GM23338 (cell line): ENCODE results near the gene TRIM27. TPM values are rescaled to one million over a fixed set of nuclear protein-coding genes. Genes with fewer than 3 reads are reported as not detected.
"Not testable (repeated sequence)": the region's sequence is repeated elsewhere in the genome, so short reads cannot be mapped to it uniquely, and the experiment has no call there.

Experiments
- ATAC-seq: fragments of 200-7000 bp; cut with Tn5 transposase; 3 replicates; pipeline ENCODE4 v1.9.1; 2020
- DNase-seq: peaks from one replicate; pipeline ENCODE4 v3.0.0-alpha.2; 2015; ENCODE audit warnings: low spot score
- H2AFZ ChIP-seq: fragments of 200-600 bp; sonication (generic); 2 replicates; pipeline ENCODE4 v1.8.0; 2016; ENCODE audit warnings: antibody characterized with exemption, mild to moderate bottlenecking, moderate library complexity
- H3F3A ChIP-seq: fragments of 200-600 bp; sonication (generic); replicated peaks from 2 replicates; pipeline ENCODE4 v1.8.0; 2017; ENCODE audit warnings: antibody characterized with exemption, mixed run types, low read depth
- H3K27ac ChIP-seq: fragments of 200-600 bp; sonication (generic); 2 replicates; pipeline ENCODE4 v1.6.1; 2016; ENCODE audit warnings: low read depth
- H3K27me3 ChIP-seq: fragments of 200-600 bp; sonication (generic); 2 replicates; pipeline ENCODE4 v1.8.0; 2016; ENCODE audit warnings: mild to moderate bottlenecking, mixed run types, moderate library complexity; ENCODE audit not compliant: insufficient read depth
- H3K36me3 ChIP-seq: fragments of 200-600 bp; sonication (generic); 2 replicates; pipeline ENCODE4 v1.8.0; 2016; ENCODE audit warnings: mild to moderate bottlenecking; ENCODE audit not compliant: insufficient read depth
- H3K4me1 ChIP-seq: fragments of 200-600 bp; sonication (generic); 2 replicates; pipeline ENCODE4 v1.8.0; 2016; ENCODE audit warnings: mild to moderate bottlenecking, moderate library complexity; ENCODE audit not compliant: insufficient read depth
- H3K4me2 ChIP-seq: fragments of 200-600 bp; sonication (generic); 2 replicates; pipeline ENCODE4 v1.7.1; 2017; ENCODE audit warnings: mixed run types
- H3K4me3 ChIP-seq: fragments of 200-600 bp; sonication (generic); 2 replicates; pipeline ENCODE4 v1.6.1; 2016; ENCODE audit warnings: mixed run types
- H3K79me2 ChIP-seq: fragments of 200-600 bp; sonication (generic); replicated peaks from 2 replicates; pipeline ENCODE4 v1.8.0; 2017; ENCODE audit warnings: mild to moderate bottlenecking; ENCODE audit not compliant: insufficient read depth
- H3K9me2 ChIP-seq: fragments of 200-600 bp; sonication (generic); 2 replicates; pipeline ENCODE4 v1.8.0; 2017; ENCODE audit not compliant: insufficient read depth
- H4K20me1 ChIP-seq: fragments of 200-600 bp; sonication (generic); replicated peaks from 2 replicates; pipeline ENCODE4 v1.8.0; 2017; ENCODE audit warnings: mild to moderate bottlenecking; ENCODE audit not compliant: insufficient read depth
- H3K27ac Mint-ChIP-seq: 2 replicates; pipeline ENCODE4 v1.8.0; 2020; ENCODE audit warnings: inconsistent platforms, mild to moderate bottlenecking, moderate library complexity, mixed read lengths
- H3K27me3 Mint-ChIP-seq: 3 replicates; pipeline ENCODE4 v1.8.0; 2022; ENCODE audit warnings: low read depth, mild to moderate bottlenecking, moderate library complexity, mixed read lengths, inconsistent platforms; ENCODE audit not compliant: insufficient read depth, poor library complexity
- H3K36me3 Mint-ChIP-seq: 3 replicates; pipeline ENCODE4 v1.8.0; 2021; ENCODE audit warnings: low read depth, mild to moderate bottlenecking, inconsistent platforms, moderate library complexity, mixed read lengths
- H3K4me1 Mint-ChIP-seq: 3 replicates; pipeline ENCODE4 v1.8.0; 2020; ENCODE audit warnings: mild to moderate bottlenecking, inconsistent platforms, mixed read lengths
- H3K4me3 Mint-ChIP-seq: 3 replicates; pipeline ENCODE4 v1.8.0; 2021; ENCODE audit warnings: moderate library complexity, mild to moderate bottlenecking, inconsistent platforms, mixed read lengths
- H3K9me3 Mint-ChIP-seq: 3 replicates; pipeline ENCODE4 v1.8.0; 2020; ENCODE audit warnings: moderate library complexity, mild to moderate bottlenecking, inconsistent platforms, mixed read lengths
- CREB1 ChIP-seq: fragments of 250-450 bp; sonication (Bioruptor Pico); IDR thresholded peaks from 2 replicates; pipeline ENCODE4 v1.5.0; 2020; ENCODE audit warnings: low read depth, mild to moderate bottlenecking, moderate library complexity
- ETS1 ChIP-seq: IDR thresholded peaks from 2 replicates; pipeline ENCODE4 v1.6.1; 2016; ENCODE audit warnings: antibody characterized with exemption
- EZH2 ChIP-seq: fragments of 200-600 bp; sonication (generic); IDR thresholded peaks from one replicate; pipeline ENCODE4 v1.8.0; 2017; ENCODE audit warnings: antibody characterized with exemption, mild to moderate bottlenecking, low read depth; ENCODE audit not compliant: unreplicated experiment
- EZH2phosphoT487 ChIP-seq: fragments of 200-600 bp; sonication (generic); IDR thresholded peaks from one replicate; pipeline ENCODE4 v1.8.1; 2018; ENCODE audit warnings: antibody characterized with exemption; ENCODE audit not compliant: unreplicated experiment
- JUNB ChIP-seq: IDR thresholded peaks from one replicate; pipeline ENCODE4 v1.6.1; 2016; ENCODE audit warnings: antibody characterized with exemption; ENCODE audit not compliant: unreplicated experiment
- POLR2AphosphoS5 ChIP-seq: IDR thresholded peaks from 2 replicates; pipeline ENCODE4 v1.6.1; 2016; ENCODE audit warnings: antibody characterized with exemption, low read depth
- STAT1 ChIP-seq: IDR thresholded peaks from one replicate; pipeline ENCODE4 v1.6.1; 2016; ENCODE audit warnings: antibody characterized with exemption; ENCODE audit not compliant: unreplicated experiment
- ZNF114 ChIP-seq: fragments of 250-450 bp; sonication (Bioruptor Pico); IDR thresholded peaks from 2 replicates; pipeline ENCODE4 v1.5.0; 2020; ENCODE audit warnings: mild to moderate bottlenecking, moderate library complexity
- ZNF331 ChIP-seq: fragments of 250-450 bp; sonication (Bioruptor Pico); IDR thresholded peaks from 2 replicates; pipeline ENCODE4 v1.5.0; 2020; ENCODE audit warnings: low read depth, mild to moderate bottlenecking, moderate library complexity
- ZNF462 ChIP-seq: fragments of 250-450 bp; sonication (Bioruptor Pico); IDR thresholded peaks from 2 replicates; pipeline ENCODE4 v1.5.0; 2020; ENCODE audit warnings: mild to moderate bottlenecking, moderate library complexity
- polyA plus RNA-seq: library from polyadenylated mRNA; unstranded; fragments of >200 nt; fragmentation: Nextera tagmentation; extraction: Ambion mirVana; gene quantifications from 2 replicates; pipeline ENCODE4 v1.2.1, GENCODE V29; 2016
- total RNA-seq: library from RNA; depleted of rRNA; stranded (reverse); fragments of >200 nt; shearing (Covaris generic); gene quantifications from 2 replicates; pipeline ENCODE4 v1.2.3, GENCODE V29; 2014

TRIM27 gene
- total and polyA plus RNA-seq, 2 experiments from 2014 or later = 43.1 to 127 TPM

GRCh38 chr6:28933069-28933468 is 9.3 kb upstream of the TRIM27 start (continued):
- TF ChIP-seq ETS1 = no peak
- TF ChIP-seq POLR2AphosphoS5 = no peak

- TF ChIP-seq ZNF462 (no peak), EZH2phosphoT487 (no peak), JUNB (no peak), EZH2 (no peak), ETS1 (no peak), STAT1 (no peak), ZNF331 (no peak), ZNF114 (CRISPR knock-in tag) (no peak), CREB1 (no peak)
- H3K4me2 ChIP-seq = no peak overlapping the region
- no peak overlapping the region for H3K27ac ChIP-seq
- no peaks in the 10 kb centered on the region for H3K79me2 ChIP-seq
- H3K4me1 Mint-ChIP-seq = no peaks in the 10 kb centered on the region; the same call in 2 of the 3 replicates
- no peaks in the 10 kb centered on the region; the same call in 1 of the 2 replicates for H3F3A ChIP-seq
- no peak for DNase-seq
- H4K20me1 ChIP-seq = no peaks in the 10 kb centered on the region
- no peaks in the 10 kb centered on the region for H3K9me2 ChIP-seq
- H3K9me3 Mint-ChIP-seq = no peaks in the 10 kb centered on the region
- H3K4me3 Mint-ChIP-seq = no peak overlapping the region; the same call in 2 of the 3 replicates
- H3K27me3 Mint-ChIP-seq = no peaks in the 10 kb centered on the region
- no peaks in the 10 kb centered on the region for H3K36me3 Mint-ChIP-seq
- no peaks in the 10 kb centered on the region for H3K36me3 ChIP-seq
- ATAC-seq = no peak
- no peak overlapping the region for H2AFZ ChIP-seq
- H3K4me3 ChIP-seq = no peak overlapping the region
- H3K27me3 ChIP-seq = no peaks in the 10 kb centered on the region
- H3K4me1 ChIP-seq = peaks cover 4% of the 10 kb centered on the region; the same call in 1 of the 2 replicates
- no peak overlapping the region for H3K27ac Mint-ChIP-seq
Measured at GRCh38 chr6:28929887-28930620, 6.3 kb upstream of the TRIM27 start.

GRCh38 chr6:28929339-28929738 is 5.6 kb upstream of the TRIM27 start:
- not testable (repeated sequence) for H3K36me3 Mint-ChIP-seq, H3K36me3 ChIP-seq, H3K9me2 ChIP-seq, H3F3A ChIP-seq, H3K79me2 ChIP-seq, ATAC-seq, H3K27me3 ChIP-seq, H3K4me1 Mint-ChIP-seq, H3K9me3 Mint-ChIP-seq, H3K4me3 ChIP-seq, DNase-seq, H4K20me1 ChIP-seq, H3K4me3 Mint-ChIP-seq, H3K27ac Mint-ChIP-seq, H3K4me2 ChIP-seq, H3K27me3 Mint-ChIP-seq, H2AFZ ChIP-seq, H3K27ac ChIP-seq
- H3K4me1 ChIP-seq = peaks cover 10% of the 10 kb centered on the region; the same call in 1 of the 2 replicates
